ENCODE results near the gene NCK2.

The NCK2 gene

DNA sequence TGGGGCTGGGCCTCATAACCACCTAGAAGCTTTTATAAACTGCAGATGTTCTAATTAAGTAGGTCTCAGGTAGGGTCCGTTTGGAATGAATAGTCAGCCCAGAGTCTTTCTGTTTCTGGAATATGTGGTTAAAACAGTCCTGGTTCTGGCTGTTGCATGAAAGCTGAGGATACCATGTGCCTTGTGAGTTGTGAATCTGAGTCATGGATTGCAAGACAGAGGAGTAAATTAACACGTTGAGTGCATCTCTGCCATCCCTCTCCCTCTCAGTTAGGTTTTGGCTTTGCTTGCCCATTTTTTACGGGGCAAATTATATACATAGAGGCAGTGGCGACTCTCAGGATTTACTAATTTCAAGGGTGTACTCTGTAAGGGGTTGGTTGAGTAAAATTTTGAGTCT, 59.1 kb downstream of the NCK2 start:
- no peaks in the 10 kb centered on the region for H3K27me3 Mint-ChIP-seq
- H3K36me3 Mint-ChIP-seq (ENCODE audit: low read depth): peaks cover 8% of the 10 kb centered on the region
- no peaks in the 10 kb centered on the region for H3K9me3 Mint-ChIP-seq
- intact Hi-C loops (cut with micrococcal nuclease): no loop called here
- no peak overlapping the region for H3K4me3 Mint-ChIP-seq
- no peak overlapping the region for H3K27ac Mint-ChIP-seq
- peaks cover 47% of the 10 kb centered on the region for H3K4me1 Mint-ChIP-seq (ENCODE audit: low read depth)

GRCh38 chr2:105804266-105804665, 59.6 kb downstream of the NCK2 start:
- no peak overlapping the region for H3K27ac Mint-ChIP-seq
- H3K27me3 Mint-ChIP-seq: no peaks in the 10 kb centered on the region
- intact Hi-C loops (cut with micrococcal nuclease): no loop called here
- H3K9me3 Mint-ChIP-seq: no peaks in the 10 kb centered on the region
- H3K36me3 Mint-ChIP-seq (ENCODE audit: low read depth): peaks cover 8% of the 10 kb centered on the region
- H3K4me3 Mint-ChIP-seq: no peak overlapping the region
- peaks cover 42% of the 10 kb centered on the region for H3K4me1 Mint-ChIP-seq (ENCODE audit: low read depth)

DNA sequence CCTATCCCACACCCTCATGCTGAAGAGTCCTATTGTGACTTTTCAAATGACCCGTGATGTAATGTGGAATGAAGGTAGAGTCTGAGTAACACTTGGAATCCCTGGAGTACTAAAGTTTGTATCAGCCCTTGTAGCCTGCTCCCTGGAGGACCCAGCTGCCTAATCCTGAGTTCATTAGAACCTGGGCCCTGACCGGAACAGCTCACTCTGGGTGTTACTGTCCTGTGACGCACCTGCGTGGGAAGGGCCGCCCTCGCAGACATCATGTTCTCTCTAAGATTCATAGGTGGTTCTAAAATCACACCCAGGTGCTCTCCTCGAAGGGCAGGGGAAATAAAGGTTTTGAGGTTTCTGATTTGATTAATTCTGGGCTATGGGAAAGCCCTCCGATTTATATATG, 62.3 kb downstream of the NCK2 start:
- Mint-ChIP-seq H3K27ac (no peak overlapping the region), H3K4me3 (no peak overlapping the region), H3K4me1 (ENCODE audit: low read depth) (peaks cover 23% of the 10 kb centered on the region), H3K9me3 (no peaks in the 10 kb centered on the region), H3K27me3 (no peaks in the 10 kb centered on the region), H3K36me3 (ENCODE audit: low read depth) (peaks cover 5% of the 10 kb centered on the region)
- intact Hi-C loops (cut with micrococcal nuclease): no loop called here

DNA sequence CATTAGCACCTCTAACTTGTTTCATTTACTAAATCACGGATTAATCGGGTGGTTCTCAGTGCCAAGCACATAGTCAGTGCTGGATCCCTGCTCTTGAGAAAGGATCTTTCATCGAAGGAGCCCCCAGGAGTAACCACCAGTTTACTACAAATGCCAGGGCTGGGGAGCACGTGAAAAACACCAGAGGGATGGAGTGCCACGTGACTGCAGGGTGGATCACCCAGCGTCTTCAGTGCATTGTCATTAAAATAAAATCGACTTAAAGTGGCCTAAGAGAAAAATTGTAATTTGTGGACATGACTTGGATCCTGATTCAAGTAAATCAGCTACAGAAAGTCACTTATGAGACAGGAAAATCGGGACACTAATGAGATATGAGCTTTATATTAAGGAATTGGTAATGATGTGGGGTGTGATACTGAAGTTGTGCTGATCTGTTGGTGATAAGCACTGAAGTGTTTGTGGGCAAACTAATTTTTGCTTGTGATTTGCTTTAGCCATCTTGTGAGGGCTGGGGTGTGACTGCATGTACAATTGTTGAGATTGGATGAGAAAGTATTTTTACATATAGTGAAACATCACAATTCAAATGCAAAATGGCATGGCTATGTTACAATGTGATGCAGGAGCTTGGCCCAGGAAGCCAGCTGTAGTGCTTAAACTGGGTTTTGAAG, 63.8 kb downstream of the NCK2 start:
- H3K27me3 Mint-ChIP-seq: no peaks in the 10 kb centered on the region
- no peaks in the 10 kb centered on the region for H3K9me3 Mint-ChIP-seq
- H3K36me3 Mint-ChIP-seq (ENCODE audit: low read depth): no peaks in the 10 kb centered on the region
- intact Hi-C loops (cut with micrococcal nuclease): no loop called here
- peaks cover 13% of the 10 kb centered on the region for H3K4me1 Mint-ChIP-seq (ENCODE audit: low read depth)
- H3K4me3 Mint-ChIP-seq: no peak overlapping the region
- H3K27ac Mint-ChIP-seq: no peak overlapping the region

GRCh38 chr2:105809097-105809473, 64.4 kb downstream of the NCK2 start:
- H3K27me3 Mint-ChIP-seq: no peaks in the 10 kb centered on the region
- intact Hi-C loops (cut with micrococcal nuclease): no loop called here
- no peaks in the 10 kb centered on the region for H3K36me3 Mint-ChIP-seq (ENCODE audit: low read depth)
- H3K9me3 Mint-ChIP-seq: no peaks in the 10 kb centered on the region
- no peak overlapping the region for H3K4me3 Mint-ChIP-seq
- no peak overlapping the region for H3K27ac Mint-ChIP-seq
- peaks cover 13% of the 10 kb centered on the region for H3K4me1 Mint-ChIP-seq (ENCODE audit: low read depth)

- Mint-ChIP-seq H3K27me3 (no peaks in the 10 kb centered on the region), H3K9me3 (no peaks in the 10 kb centered on the region), H3K4me1 (ENCODE audit: low read depth) (peaks cover 12% of the 10 kb centered on the region), H3K4me3 (no peak overlapping the region), H3K36me3 (ENCODE audit: low read depth) (no peaks in the 10 kb centered on the region), H3K27ac (no peak overlapping the region)
- intact Hi-C loops (cut with micrococcal nuclease): no loop called here
These were observed 65.0 kb downstream of the NCK2 start for GRCh38 chr2:105809723-105810122.

GRCh38 chr2:105812180-105813044, 67.7 kb downstream of the NCK2 start:
- H3K4me1 Mint-ChIP-seq (ENCODE audit: low read depth): peaks cover 6% of the 10 kb centered on the region

DNA sequence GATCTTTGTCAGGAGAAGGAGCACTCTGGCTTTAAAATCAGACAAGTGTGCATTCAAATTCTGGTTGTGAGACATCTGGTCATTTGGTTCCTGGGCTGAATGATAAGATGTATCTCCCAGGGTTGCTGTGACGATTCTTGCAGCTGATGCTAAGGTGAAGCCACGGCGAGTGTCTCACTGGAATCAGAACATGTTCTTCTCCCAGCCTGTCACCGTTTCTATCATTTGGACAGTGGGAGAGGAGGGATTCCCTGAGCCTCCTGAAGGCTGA, 68.3 kb downstream of the NCK2 start:
- H3K4me1 Mint-ChIP-seq (ENCODE audit: low read depth): peaks cover 6% of the 10 kb centered on the region
- no peak overlapping the region for H3K27ac Mint-ChIP-seq
- no peaks in the 10 kb centered on the region for H3K27me3 Mint-ChIP-seq
- peaks cover 15% of the 10 kb centered on the region for H3K36me3 Mint-ChIP-seq (ENCODE audit: low read depth)
- intact Hi-C loops (cut with micrococcal nuclease): no loop called here
- H3K4me3 Mint-ChIP-seq: no peak overlapping the region
- no peaks in the 10 kb centered on the region for H3K9me3 Mint-ChIP-seq

More at GRCh38 chr2:105812180-105813044, 67.7 kb downstream of the NCK2 start:
- no peak overlapping the region for H3K4me3 Mint-ChIP-seq
- intact Hi-C loops (cut with micrococcal nuclease): no loop called here
- H3K27me3 Mint-ChIP-seq: no peaks in the 10 kb centered on the region
- H3K9me3 Mint-ChIP-seq: no peaks in the 10 kb centered on the region
- no peak overlapping the region for H3K27ac Mint-ChIP-seq
- H3K36me3 Mint-ChIP-seq (ENCODE audit: low read depth): peaks cover 11% of the 10 kb centered on the region

- intact Hi-C loops (cut with micrococcal nuclease): no loop called here
- Mint-ChIP-seq H3K4me1 (ENCODE audit: low read depth) (peaks cover 6% of the 10 kb centered on the region), H3K27ac (no peak overlapping the region), H3K36me3 (ENCODE audit: low read depth) (peaks cover 15% of the 10 kb centered on the region), H3K9me3 (no peaks in the 10 kb centered on the region), H3K27me3 (no peaks in the 10 kb centered on the region), H3K4me3 (no peak overlapping the region)
These were observed 68.7 kb downstream of the NCK2 start for GRCh38 chr2:105813405-105813804.

DNA sequence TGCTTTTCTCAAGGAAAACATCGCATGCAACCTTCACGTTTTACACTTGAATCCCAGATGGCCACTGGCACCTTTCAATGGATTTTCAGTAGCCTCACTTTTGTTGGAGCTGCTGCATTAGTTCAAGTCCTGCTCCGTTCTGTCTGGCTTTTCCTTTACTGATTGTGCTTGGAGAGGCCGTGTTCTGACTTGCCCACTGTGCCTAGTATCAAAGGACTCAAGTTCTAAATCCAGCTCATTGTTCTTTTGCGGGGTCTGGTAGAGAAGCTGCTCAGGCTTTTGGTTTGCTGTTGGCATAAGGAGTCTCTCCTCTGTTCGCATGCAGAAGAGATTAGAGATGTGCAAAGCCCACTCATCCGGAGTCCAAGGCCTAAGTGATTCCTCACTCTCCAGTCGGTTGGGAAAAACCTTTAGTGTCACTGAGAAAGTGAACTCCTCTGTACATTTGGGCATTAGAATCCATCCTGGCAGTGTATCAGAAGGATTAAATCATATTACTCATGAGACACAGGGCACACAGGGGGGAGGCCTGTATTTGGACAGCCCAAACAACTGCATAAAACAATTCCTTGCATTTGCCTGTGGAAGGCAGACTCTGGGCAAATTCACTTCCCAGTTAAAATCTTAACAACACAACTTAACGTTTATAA, 69.7 kb downstream of the NCK2 start:
- Mint-ChIP-seq H3K4me1 (ENCODE audit: low read depth) (peaks cover 6% of the 10 kb centered on the region), H3K4me3 (no peak overlapping the region), H3K27me3 (no peaks in the 10 kb centered on the region), H3K36me3 (ENCODE audit: low read depth) (peaks cover 21% of the 10 kb centered on the region), H3K9me3 (no peaks in the 10 kb centered on the region), H3K27ac (no peak overlapping the region)
- intact Hi-C loops (cut with micrococcal nuclease): no loop called here

- Mint-ChIP-seq H3K27me3 (no peaks in the 10 kb centered on the region), H3K27ac (no peak overlapping the region), H3K9me3 (no peaks in the 10 kb centered on the region), H3K4me1 (ENCODE audit: low read depth) (no peaks in the 10 kb centered on the region), H3K4me3 (no peak overlapping the region), H3K36me3 (ENCODE audit: low read depth) (peaks cover 21% of the 10 kb centered on the region)
- intact Hi-C loops (cut with micrococcal nuclease): no loop called here
These were observed 70.7 kb downstream of the NCK2 start for GRCh38 chr2:105815401-105815800.

GRCh38 chr2:105820151-105820550, 75.4 kb downstream of the NCK2 start:
- H3K9me3 Mint-ChIP-seq: no peaks in the 10 kb centered on the region
- intact Hi-C loops (cut with micrococcal nuclease): no loop called here
- H3K36me3 Mint-ChIP-seq (ENCODE audit: low read depth): peaks cover 21% of the 10 kb centered on the region
- peaks cover 8% of the 10 kb centered on the region for H3K4me1 Mint-ChIP-seq (ENCODE audit: low read depth)
- no peaks in the 10 kb centered on the region for H3K27me3 Mint-ChIP-seq
- H3K27ac Mint-ChIP-seq: no peak overlapping the region
- no peak overlapping the region for H3K4me3 Mint-ChIP-seq

DNA sequence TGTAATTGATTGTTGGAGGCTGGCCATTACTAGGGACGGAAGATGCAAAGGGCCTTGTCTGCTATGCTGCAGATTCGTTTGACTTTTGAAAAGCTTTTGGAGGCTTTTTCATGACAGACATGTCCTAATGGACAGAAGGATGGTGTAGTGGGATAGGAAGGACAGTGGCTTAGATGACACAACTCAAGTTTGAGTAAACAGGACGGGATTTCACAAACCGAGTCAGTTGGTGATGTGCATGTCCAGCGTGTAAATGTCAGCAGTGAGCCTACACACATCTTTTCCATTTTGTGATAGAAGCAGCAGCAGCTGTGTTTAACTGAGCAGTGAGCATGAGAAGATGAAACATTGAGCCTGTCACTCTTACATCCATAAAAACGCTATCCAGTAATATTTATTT, 76.0 kb downstream of the NCK2 start:
- Mint-ChIP-seq H3K4me3 (no peak overlapping the region), H3K36me3 (ENCODE audit: low read depth) (peaks cover 21% of the 10 kb centered on the region), H3K27ac (no peak overlapping the region), H3K27me3 (no peaks in the 10 kb centered on the region), H3K9me3 (no peaks in the 10 kb centered on the region), H3K4me1 (ENCODE audit: low read depth) (peaks cover 8% of the 10 kb centered on the region)
- intact Hi-C loops (cut with micrococcal nuclease): no loop called here

GRCh38 chr2:105821428-105822125, 76.9 kb downstream of the NCK2 start:
- Mint-ChIP-seq H3K36me3 (ENCODE audit: low read depth) (peaks cover 18% of the 10 kb centered on the region), H3K27ac (no peak overlapping the region), H3K4me1 (ENCODE audit: low read depth) (peaks cover 8% of the 10 kb centered on the region), H3K4me3 (no peak overlapping the region), H3K9me3 (no peaks in the 10 kb centered on the region), H3K27me3 (no peaks in the 10 kb centered on the region)
- intact Hi-C loops (cut with micrococcal nuclease): no loop called here
